ENCODE results near the gene HEATR9.

HEATR9 gene

DNA sequence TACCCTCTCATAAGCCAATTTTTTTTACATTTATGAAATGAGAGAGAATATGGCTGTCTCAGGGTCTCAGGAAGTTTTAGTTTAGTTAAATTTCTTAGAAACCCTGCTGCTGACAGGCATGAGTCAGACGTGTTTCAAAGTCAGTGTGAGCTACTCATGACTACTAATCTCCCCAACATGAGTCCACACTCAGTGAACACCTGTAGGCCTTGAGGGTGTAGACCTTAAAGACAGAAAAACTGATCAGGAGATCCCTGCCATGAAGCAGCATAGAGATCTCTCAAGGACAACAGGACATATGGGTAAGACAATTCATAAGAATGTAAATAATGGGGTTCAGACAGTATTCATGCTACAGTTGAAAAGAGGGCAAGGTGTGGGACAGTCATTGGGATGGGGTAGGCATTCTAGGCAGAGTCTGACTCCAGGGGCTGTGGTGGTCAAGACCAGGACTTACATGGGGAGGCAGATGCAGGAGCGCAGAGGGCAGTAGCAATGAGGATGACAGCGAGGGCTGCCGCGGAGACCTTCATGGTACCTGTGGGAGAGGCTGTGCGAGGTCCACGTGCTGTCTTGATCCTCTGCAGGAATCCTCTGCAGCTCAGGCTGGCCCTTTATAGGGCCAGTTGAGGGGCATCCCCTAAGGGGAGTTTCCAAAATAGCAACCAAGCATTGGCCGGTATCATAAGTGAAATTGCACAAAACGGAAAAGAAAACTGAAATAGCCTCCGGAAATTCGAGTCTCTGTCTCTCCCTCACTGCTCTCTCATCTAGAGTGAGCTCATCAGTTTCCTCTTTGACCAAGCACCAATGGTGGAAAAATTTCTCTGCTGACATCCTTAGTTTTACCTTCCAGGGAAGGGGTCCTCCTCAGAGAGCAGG is 11.3 kb upstream of the HEATR9 start, which contains the start of gene CCL5:
TSS of gene CCL5 (minus strand) at position 588 of the 882 bp plus-strand sequence.
- Histone ChIP-seq H3K4me3 (no peak within 1 kb of the TSS), H3K27ac (no peak within 1 kb of the TSS)
- no peak for DNase-seq (ENCODE audit: low spot score)
- TF ChIP-seq, protein P1, sequence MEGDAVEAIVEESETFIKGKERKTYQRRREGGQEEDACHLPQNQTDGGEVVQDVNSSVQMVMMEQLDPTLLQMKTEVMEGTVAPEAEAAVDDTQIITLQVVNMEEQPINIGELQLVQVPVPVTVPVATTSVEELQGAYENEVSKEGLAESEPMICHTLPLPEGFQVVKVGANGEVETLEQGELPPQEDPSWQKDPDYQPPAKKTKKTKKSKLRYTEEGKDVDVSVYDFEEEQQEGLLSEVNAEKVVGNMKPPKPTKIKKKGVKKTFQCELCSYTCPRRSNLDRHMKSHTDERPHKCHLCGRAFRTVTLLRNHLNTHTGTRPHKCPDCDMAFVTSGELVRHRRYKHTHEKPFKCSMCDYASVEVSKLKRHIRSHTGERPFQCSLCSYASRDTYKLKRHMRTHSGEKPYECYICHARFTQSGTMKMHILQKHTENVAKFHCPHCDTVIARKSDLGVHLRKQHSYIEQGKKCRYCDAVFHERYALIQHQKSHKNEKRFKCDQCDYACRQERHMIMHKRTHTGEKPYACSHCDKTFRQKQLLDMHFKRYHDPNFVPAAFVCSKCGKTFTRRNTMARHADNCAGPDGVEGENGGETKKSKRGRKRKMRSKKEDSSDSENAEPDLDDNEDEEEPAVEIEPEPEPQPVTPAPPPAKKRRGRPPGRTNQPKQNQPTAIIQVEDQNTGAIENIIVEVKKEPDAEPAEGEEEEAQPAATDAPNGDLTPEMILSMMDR (IDR thresholded peaks at IDR 0.05) = no peak

DNA sequence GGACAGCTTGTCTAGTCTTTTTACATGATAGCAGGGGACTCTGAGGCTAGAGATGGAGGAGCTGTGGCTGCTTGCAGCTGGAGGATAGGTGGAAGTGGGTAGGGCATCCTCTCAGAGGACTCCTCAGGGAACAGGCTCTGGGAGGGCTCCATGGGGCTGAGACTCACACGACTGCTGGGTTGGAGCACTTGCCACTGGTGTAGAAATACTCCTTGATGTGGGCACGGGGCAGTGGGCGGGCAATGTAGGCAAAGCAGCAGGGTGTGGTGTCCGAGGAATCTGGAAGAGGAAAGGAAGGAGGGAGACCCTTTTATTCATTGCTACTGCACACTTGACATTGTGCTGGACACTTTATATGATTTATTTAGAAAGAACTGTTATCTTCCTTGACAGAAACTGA is 9.7 kb upstream of the HEATR9 start:
- Histone ChIP-seq H3K4me3 (no peak overlapping the region), H3K27ac (no peak overlapping the region)
- DNase-seq (ENCODE audit: low spot score) = no peak
- TF ChIP-seq, protein P1 (IDR thresholded peaks at IDR 0.05) = no peak

DNA sequence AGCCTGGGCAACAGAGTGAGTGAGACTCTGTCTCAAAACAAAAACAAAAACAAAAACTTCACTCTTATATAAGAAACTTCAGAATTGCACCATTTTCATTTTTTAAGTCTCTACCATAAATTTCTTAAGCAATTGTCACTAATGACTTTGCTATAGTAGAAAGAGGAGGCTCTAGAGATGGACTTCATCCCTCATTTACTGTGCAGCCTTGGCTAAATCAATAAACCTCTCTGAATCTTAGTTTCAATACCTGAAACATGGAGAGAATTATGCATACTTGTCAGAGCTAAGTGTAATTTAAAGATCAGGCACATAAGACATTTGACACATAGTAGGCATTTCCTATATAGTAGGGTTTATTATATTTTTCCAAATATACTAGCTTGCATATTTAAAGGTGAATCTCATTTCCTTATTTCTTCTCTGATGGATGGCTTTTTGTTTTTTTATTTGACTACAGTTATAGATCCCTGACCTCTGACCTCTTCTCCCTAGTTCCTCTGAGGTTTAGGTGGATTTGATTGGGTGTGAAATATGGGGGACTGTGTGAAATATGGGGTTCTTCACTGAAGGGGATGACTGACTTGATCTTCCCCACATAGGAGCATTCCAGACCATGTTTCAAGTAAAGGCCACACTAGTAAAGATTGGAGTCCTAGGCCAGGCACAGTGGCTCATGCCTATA is 8.8 kb upstream of the HEATR9 start:
- DNase-seq (ENCODE audit: low spot score) = no peak
- TF ChIP-seq, protein P1 (IDR thresholded peaks at IDR 0.05) = no peak
- no peak overlapping the region for H3K27ac ChIP-seq
- H3K4me3 ChIP-seq = no peak overlapping the region

DNA sequence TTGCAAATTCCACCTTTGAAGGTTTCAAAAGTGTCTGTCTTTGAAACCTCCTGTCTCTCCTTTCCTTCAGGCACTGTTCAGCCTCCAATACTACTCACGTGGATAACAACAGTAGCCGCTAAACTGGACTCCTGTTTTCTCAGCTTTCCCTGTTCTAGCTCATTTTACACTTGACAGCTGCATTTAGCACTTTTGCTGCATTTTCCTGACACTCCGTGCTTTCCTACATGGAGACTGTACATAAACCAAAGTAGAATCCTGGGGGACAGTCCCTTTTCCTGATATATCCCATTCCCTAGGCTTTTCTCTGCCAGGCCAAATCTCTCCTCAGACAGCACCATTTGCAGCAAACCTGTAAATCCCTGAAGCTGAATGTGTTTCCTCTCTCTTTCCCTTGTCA is 7.8 kb upstream of the HEATR9 start:
- TF ChIP-seq, protein P1 (IDR thresholded peaks at IDR 0.05) = no peak
- no peak for DNase-seq (ENCODE audit: low spot score)
- no peak overlapping the region for H3K4me3 ChIP-seq
- H3K27ac ChIP-seq = no peak overlapping the region

DNA sequence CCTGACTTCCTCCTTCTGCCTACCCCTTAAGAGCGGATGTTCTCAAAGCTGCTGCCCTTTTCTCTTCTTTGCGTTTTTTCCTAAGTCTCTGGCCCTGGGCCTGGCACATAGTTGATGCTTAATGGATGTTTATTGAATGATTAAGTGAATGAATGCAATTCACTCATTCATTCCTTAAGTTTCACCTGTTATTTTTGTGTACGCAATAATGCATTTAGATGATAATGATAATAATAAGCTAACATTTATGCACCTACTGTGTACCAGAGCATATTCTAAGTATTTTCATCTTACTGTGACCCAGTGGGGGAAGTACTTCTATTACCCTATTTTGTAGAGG is 7.1 kb upstream of the HEATR9 start:
- DNase-seq (ENCODE audit: low spot score) = no peak
- Histone ChIP-seq H3K4me3 (no peak overlapping the region), H3K27ac (peak overlapping the region in 1 of 2 donors; percentile 25)
- TF ChIP-seq, protein P1 (IDR thresholded peaks at IDR 0.05) = no peak

DNA sequence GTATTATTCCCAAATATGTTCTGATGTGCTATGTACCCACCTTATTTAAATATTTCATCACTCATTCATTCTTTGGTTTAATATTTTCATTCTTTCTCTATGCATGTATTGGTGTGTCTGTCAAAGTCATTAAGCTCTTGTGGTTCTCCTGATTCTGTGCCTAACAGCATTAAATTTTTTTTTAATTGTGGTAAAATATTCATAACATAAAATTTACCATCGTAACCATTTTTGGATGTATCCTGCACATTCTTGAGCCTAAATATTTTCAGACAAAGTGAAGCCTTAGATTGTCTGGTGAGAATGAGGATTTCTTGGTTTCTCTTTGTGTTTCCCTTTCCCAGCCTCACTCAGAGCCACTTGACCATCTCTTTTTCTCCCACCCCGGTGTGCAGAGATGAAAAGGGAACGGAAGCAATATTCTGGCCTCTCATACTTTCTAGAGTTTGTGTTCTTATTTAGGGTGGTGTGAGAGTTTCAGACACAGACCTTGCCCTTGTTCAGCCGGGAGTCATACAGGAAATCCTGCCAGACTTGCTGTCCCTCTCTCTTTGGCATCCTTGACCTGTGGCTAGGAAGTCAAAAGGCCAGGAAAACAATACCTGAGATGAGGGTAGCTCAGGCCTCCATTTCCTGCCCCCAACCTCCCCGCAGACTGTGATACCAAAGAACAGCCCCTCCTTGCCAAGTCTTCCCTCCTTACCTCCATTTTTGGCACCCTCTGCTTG is 6.5 kb upstream of the HEATR9 start:
- Histone ChIP-seq H3K4me3 (no peak overlapping the region), H3K27ac (peak overlapping the region in 1 of 2 donors; percentile 25)
- DNase-seq (ENCODE audit: low spot score) = no peak
- TF ChIP-seq, protein P1 (IDR thresholded peaks at IDR 0.05) = no peak
